GM21529 (cell line): ENCODE measurements around the gene INTS6.

Source experiments
- ATAC-seq: cut with Tn5 transposase; IDR thresholded peaks from one replicate; pipeline ENCODE4 v1.9.1; 2021; ENCODE audit not compliant: unreplicated experiment

The INTS6 gene

DNA sequence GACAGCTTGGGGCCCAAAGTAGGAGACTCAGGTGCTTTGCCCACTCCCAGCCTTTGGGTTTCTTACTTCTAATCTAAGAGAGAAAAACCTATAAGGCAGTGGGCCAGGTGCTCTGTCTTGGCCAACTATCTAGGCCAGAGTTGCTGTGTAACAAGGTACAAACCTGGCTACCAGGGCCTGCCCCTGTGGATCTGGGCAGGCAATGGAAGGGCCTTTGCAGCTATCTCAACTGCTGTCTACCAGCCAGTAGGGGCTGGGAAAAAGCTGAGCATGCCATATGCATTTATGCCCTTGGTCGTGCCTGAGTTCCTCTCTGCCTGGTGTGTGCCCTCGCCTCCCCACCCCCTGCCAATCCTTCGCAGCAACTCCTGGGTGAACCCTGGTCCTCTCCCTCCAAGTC is 130.0 kb downstream of the INTS6 start:
- no peak for ATAC-seq

GRCh38 chr13:51321836-51322235 is 131.0 kb downstream of the INTS6 start:
- ATAC-seq, result no peak

- ATAC-seq, result no peak
Measured at GRCh38 chr13:51318876-51319275, 134.0 kb downstream of the INTS6 start.

DNA sequence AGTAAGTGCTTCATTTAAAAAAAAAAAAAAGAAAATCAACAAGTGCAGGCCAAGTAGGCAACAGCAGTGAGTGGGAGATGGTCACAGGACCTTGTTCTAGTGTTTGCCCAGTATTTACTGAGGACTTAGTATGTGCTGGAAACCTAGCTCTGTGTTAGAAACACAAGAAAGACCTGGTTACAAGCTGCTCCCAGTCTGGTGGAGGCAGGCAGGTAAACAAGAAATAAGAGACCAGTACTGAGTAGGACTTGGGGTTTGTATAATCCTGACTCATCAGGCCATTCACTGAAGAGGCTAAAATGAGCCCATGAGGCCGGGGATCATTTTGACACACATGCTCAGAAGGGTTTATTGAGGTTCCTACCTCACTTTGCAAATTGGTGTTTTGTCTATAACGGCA is 134.8 kb downstream of the INTS6 start:
- ATAC-seq, result no peak

- ATAC-seq, result no peak
Measured at GRCh38 chr13:51317262-51317661, 135.6 kb downstream of the INTS6 start.

DNA sequence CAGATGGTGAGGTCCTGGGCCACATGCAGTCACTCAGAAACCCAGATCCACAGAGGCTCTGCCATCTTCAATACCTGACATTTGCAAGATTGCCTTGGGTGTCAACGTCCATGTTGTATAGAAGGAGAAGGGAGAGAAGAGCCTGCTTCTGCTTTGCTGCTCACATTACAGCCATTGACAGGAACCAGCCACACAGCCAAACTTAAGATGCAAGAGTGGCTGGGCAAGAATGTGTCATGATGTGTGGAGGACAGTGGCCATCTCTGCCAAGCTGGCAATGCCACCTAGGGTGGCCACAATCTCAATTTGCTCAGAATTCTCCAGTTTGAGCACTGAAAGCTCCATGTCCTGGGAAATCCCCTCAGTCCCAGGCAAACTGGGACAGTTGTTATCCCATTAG is 139.2 kb downstream of the INTS6 start:
- no peak for ATAC-seq

DNA sequence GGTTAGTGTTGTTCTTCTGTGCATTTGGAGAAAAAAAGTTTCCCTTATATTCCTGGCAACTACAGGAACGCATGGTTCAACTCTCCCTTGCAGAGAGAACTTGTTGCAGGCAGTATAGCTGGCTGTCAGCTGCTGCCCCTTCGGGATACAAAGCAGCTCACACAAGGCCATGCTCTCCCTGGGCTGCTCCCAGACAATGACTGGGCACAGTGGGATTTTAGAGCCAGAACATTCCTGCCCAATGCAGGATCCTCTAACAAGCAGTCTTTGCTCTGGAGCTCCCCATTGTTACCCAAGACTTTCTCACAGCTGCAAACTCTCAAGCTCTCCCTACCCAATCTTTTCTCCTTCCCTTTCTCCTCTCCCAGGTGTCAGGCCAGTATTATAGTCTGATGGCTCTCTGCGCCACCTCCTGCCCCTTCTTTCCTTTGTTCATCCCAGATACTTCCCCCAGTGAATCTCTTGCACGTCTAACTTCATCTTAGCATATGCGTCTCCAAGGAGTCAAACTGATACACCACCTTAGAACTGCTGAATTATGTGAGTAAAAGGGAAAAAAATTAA is 140.8 kb downstream of the INTS6 start:
- no peak for ATAC-seq
